GM21367 (cell line): Measurements from ENCODE around the gene PHF11.
"Not testable (repeated sequence)": the region's sequence is repeated elsewhere in the genome, so short reads cannot be mapped to it uniquely, and the experiment has no call there.

Experiments used
- ATAC-seq: cut with Tn5 transposase; IDR thresholded peaks from one replicate; pipeline ENCODE4 v1.9.1; 2021; ENCODE audit not compliant: unreplicated experiment

Gene PHF11

DNA sequence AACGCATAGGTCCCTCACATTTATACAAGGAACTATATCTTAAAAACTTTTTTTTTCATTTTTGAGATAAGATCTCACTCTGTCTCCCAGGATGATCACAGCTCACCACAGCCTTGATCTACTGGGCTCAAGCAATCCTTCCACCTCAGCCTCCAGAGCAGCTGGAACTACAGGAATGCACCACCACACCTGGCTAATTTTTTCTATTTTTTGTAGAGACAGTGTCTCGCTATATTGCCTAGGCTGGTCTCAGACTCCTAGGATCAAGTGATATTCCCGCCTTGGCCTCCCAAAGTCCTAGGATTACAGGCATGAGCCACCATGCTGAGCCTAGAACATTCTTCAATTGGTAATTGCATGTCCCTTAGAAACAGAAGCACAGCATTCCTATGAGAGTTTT is 47.9 kb downstream of the PHF11 start:
- ATAC-seq, result no peak

DNA sequence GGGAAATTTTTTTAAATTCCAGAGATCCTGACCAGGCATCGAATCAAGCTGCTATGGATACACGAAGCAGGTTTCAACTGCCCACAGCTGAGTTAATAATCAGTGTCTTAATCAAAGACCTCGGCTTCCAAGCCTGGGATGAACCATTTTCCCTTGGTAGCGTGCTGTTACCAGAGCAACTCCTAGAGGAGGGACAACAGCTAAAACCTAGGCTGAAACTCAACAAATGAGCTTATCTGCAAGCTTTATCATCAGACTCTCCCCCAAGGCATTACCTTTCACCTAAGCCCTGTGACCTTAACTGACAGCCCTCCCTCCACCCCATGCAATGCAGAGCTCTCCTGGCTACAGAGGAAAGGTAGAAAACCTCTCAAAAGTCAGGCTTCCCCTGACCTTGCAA is 49.9 kb downstream of the PHF11 start:
- ATAC-seq, result no peak

DNA sequence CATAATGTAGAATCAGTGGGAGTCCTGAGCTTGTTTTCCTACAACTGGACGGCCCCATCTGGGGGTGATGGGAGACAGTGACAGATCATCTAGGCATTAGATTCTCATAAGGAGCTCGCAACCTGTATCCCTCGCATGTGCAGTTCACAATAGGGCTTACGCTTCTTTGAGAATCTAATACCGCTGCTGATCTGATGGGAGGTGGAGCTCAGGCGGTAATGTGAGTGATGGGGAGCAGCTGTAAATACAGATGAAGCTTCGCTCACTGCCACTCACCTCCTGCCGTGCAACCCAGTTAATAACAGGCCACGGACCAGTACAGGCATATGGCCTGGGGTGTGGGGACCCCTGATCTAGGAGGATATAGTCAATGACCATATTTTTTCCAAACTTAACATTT is 50.8 kb downstream of the PHF11 start:
- no peak for ATAC-seq

DNA sequence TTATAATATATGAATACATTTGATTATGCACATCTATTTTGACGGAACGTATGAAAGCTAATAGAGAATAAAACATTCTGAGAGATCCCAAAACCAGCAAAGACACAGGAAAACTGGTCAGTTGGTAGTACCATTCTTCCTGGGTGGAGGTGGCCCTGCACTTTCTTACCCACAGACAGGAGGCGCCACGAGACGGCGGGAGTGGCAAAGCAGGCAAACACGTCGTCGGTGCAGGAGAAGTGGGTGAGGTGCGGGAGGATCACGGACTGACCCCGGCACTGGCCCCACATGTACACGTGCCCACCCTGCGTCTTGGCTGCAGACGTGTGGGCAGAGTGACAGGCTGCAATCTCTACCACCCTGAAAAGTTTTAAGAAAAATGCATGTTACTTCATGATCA is 53.5 kb downstream of the PHF11 start:
- no peak for ATAC-seq

DNA sequence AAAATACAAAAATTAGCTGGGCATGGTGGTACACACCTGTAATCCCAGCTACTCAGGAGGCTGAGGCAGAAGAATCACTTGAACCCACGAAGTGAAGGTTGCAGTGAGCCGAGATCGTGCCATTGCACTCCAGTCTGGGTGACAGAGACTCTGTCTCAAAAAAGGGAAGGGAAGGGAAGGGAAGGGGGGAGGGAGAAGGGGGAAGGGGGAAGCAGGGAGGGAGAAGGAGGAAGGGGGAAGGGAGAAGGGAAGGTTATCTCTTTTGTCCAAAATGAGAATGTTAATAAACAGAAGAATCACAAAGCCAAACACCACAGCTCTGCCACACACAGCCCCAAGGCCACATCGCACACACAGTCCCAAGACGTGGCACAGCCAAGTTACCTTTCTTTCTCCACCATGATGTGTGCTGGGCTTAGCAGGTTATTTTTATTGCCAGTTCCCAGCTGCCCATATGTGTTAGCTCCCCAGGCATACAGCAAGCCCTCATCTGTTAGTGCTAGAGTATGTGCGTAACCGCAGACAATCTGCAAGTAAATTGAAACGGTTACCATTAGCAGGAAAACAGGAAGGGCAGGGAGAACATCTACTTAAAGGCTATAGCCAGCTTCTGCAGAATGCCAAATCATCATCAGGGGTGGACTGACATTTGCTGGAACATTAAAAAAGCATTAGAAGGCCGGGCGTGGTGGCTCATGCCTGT is 55.3 kb downstream of the PHF11 start:
- ATAC-seq, result no peak

DNA sequence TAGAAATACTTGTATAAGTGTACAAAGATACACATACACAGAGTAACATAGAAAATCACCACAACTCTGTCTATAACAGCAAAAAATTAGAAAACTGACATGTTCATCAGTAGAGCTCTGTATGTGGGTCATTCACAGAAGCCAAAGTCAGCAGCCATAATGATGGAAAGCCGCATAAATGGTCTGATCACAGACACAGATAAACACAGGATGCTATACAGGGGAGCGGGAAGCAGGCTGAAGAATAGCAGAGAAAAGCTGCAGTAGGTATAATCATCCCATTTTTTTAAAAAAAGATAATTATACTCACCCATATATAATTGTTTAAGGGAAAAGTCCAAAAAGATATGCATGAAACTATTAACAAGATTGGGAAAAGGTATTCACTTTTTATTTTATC is 58.1 kb downstream of the PHF11 start:
- ATAC-seq, result no peak

DNA sequence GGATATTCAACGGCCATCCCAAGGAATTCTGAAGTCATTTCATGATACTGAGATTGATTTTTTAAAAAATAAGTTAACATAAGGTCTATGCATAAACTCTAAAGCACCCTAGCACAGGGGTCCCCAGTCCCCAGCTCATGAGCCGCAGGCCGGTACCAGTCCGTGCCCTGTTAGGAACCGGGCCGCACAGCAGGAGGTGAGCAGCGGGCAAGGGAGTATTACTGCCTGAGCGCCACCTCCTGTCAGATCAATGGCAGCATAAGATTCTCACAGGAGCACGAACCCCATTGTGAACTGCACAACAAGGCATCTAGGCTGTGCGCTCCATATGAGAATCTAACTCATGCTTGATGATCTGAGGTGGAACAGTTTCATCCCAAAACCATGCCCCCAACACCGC is 58.6 kb downstream of the PHF11 start:
- ATAC-seq, result no peak

DNA sequence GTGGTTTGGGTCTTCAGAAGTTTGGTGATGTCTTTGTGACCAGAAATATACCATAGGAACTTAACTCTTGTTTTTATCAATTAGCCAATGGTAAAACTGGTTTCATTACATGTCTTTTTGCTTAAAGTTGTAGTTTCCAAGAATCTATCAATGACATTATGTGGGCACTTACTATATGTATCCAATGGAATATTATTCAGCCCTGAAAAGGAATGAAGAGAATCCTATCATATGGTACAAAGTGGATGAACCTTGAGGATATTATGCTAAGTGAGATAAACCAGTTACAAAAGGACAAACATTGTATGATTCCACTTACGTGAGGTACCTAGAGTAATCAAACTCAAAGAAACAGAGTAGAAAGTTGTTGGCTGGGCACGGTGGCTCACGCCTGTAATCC is 63.3 kb downstream of the PHF11 start:
- no peak for ATAC-seq

DNA sequence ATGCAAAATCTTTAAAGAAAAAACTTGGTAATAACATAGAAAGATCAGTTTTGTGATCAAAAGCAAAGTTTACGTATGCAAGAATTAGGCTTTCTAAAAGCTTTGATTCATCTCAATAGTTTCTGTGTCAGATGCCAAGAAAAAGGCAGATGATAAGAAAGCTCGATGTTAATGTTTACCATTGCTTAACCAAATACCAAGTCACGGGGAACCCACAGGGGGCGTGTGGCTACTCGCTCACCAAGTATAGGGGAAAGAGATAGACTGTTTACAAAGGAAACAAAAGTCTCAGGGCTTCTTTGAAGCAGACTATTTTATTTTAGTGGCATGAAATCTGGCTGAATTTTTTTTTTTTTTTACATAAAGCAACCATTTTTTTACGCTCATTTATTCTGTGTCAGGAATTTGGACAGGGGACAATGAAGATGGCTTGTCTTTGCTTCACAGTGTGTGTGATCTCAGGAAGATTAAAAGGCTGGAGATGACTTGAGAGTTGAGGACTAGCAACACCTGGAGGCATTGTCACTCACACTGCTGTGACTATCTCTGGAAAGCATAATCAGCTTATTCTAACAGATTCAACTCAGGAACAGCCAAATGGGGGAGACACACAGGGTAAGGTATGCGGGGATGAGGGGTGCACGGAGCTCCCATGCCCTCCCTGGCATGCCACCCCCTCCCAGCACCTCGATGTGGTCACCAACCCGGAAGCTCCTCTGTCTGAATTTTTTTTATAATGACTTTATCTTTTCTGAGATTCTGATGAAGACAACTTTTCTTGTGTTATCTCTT is 64.7 kb downstream of the PHF11 start:
- no peak for ATAC-seq

DNA sequence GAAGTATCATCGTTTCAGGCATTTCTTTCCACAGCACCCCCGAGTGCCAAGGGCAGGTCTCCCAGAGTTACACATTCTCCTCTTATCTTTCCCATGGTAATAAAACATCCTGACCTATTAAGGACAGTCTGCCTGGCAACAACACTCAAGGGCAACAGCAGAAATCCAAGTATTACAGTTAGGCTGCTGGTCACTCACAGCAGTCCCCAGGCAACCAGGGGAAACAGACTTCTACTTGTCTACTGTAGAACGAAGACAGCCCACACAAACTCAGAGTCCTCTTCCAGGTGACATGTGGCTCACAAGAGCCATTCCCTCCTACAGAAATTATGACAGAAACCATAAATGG is 65.3 kb downstream of the PHF11 start:
- no peak for ATAC-seq

DNA sequence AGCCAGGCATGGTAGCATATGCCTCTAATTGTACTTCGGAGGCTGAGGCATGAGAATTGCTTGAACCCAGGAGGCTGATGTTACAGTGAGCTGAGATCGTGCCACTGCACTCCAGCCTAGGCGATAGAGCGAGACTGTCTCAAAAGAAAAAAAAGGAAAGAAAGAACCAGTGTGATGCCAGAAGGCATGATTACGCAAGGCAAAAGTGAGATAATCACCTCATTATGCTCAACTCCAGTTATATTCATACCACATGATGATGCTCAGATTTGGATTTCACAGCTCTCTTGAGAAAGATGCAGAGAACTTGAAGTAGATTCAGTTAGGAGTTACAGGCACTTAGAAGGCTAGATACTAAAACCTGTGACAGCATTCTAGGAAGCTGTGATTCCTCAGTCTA is 67.8 kb downstream of the PHF11 start:
- ATAC-seq, result no peak

DNA sequence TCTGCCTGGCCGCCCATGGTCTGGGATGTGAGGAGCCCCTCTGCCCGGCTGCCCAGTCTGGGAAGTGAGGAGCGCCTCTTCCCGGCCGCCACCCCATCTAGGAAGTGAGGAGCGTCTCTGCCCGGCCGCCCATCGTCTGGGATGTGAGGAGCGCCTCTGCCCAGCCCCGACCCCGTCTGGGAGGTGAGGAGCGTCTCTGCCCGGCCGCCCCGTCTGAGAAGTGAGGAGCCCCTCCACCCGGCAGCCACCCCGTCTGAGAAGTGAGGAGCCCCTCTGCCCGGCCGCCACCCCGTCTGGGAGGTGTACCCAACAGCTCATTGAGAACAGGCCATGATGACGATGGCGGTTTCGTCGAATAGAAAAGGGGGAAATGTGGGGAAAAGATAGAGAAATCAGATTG is 69.7 kb downstream of the PHF11 start:
- not testable (repeated sequence) for ATAC-seq

DNA sequence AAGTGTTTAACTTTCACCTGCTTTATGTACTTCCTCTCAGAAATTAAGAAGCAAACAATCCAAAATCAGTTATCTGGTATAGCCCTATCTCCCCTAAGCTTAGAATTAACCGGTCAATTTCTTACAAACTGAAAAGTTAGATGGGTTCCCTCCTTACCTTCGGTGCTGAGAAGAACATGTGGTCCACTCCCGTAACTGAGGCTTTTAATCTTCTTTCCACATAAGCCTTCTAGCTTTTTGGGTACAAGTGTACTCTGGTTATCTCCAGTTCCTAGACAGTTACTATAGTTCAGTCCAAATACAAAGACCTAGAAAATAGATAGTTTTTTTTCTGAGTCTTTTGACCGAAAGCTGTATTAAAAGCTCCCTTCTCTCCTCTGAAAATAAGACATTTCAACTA is 70.7 kb downstream of the PHF11 start:
- no peak for ATAC-seq

DNA sequence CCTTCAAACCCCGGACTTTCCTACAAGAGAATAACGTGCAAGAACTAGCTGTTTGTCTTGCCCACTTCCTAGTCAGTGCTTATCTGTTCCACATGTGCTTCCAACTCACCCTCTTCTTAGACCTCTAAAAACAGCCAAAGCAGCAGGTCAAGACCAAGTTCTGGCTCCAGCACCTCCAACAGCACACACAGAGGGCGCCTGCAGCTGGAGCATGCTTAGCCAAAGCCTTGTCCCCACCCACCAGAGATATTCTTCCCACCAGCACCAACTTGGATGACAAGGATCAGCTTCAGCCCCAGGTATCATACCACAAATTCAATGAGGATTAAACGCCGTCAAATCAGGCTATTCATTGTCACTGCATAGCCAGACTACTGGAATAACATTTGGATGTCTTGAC is 71.7 kb downstream of the PHF11 start:
- no peak for ATAC-seq

DNA sequence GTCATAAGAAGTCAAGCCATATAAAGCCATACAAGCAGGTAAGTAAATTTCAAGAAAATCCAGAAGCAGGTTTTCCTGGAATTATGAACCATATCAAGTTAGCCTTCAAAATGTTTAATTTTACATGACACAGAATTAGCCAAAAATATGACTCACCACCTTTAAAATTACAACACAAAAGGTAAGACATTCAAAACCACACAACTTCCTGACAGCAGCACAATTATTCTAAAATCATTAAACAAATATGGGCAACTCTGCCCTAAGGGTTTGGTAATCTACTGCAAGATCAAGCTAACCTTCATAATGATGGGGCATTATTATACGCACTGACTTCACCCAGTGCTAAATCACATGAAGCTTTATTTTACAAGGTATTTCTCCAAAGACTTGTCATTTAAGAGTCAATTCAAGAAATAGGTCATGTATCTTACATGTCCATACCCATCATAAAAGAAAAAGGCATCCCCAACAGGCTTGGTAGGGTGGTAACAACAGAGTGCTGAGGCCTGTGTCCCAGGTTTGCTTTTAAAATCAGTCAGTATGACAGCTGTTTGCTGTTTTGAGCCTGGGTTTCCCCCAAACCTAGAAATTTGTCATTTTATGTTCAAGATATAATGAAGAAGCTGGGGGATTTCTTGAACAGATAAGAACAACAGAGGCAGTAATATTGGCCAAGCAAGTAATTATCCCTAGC is 74.4 kb downstream of the PHF11 start:
- ATAC-seq, result no peak

DNA sequence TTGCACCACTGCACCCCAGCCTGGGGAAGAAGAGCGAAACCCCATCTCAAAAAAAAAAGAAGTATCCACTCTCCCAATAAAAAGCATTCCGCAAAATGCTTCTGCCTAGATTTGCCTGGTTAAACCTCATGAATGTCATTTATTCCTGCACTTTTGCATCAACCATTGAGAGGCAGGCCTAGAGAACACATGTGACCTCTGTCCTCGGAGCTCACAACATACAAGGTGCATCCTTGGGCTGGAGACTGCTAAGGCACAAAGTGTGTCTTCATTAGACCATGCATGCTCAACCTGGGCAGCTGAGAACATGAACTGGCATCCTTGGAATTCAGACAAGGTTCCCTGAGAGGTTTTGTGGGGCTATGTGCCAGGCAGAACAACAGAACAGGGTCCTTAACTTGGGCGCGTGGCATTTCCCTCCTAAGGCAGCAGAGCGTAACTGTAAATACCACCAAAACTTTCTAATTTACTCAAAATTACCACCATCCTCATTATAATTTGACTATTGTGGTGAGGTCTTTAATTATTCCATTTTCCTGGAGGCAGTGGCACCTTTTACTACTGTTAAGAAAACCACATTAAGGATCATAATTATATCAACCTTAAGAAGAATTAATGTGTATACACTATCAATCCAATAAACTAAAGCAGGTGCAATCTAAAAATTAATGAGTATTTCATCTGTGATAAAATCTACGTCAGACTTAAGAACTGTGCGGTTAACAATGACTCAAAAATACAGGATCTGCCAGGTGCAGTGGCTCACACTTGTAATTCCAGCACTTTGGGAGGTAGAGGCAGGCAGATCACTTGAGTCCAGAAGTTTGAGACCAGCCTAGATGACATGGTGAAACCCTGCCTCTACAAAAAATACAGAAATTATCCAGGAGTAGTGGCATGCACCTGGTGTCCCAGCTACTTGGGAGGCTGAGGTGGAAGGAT is 75.8 kb downstream of the PHF11 start:
- ATAC-seq, result no peak
